ENCODE results near the gene RPA3. TPM values are rescaled to one million over a fixed set of nuclear protein-coding genes. Genes with fewer than 3 reads are reported as not detected.

RPA3 gene
- total RNA-seq, 1 experiment from 2014 or later: 87.5 TPM

- no peaks in the 10 kb centered on the region for H3K27me3 ChIP-seq (ENCODE audit: insufficient read depth, low read length)
- no peak overlapping the region for H2AFZ ChIP-seq (ENCODE audit: low read depth, low read length, poor library complexity, severe bottlenecking)
- TF ChIP-seq REST (IDR thresholded peaks at IDR 0.05; ENCODE audit: low read depth) (no peak), MAX (IDR thresholded peaks at IDR 0.05) (no peak), CTCF (IDR thresholded peaks at IDR 0.05 in 2 of 3, conservative IDR thresholded peaks at IDR 0.05 in 1 of 3; ENCODE audit: borderline replicate concordance in 1 of 3, insufficient read depth in 1 of 3, low read depth in 2 of 3, low read length in 2 of 3) (no peak), EZH2phosphoT487 (IDR thresholded peaks at IDR 0.05; ENCODE audit: borderline replicate concordance) (no peak), POLR2AphosphoS5 (IDR thresholded peaks at IDR 0.05; ENCODE audit: low read depth, low read length) (no peak), TCF7L2 (IDR thresholded peaks at IDR 0.05; ENCODE audit: borderline replicate concordance, extremely low read depth, insufficient read depth, insufficient read length) (no peak), ZFX (IDR thresholded peaks at IDR 0.05) (no peak), YY1 (IDR thresholded peaks at IDR 0.05; ENCODE audit: extremely low read depth, insufficient replicate concordance, low read depth, low read length) (no peak), EGR1 (IDR thresholded peaks at IDR 0.05; ENCODE audit: low read depth) (no peak), EZH2 (IDR thresholded peaks at IDR 0.05) (no peak), JUND (IDR thresholded peaks at IDR 0.05) (no peak)
- TF ChIP-seq, protein P1, sequence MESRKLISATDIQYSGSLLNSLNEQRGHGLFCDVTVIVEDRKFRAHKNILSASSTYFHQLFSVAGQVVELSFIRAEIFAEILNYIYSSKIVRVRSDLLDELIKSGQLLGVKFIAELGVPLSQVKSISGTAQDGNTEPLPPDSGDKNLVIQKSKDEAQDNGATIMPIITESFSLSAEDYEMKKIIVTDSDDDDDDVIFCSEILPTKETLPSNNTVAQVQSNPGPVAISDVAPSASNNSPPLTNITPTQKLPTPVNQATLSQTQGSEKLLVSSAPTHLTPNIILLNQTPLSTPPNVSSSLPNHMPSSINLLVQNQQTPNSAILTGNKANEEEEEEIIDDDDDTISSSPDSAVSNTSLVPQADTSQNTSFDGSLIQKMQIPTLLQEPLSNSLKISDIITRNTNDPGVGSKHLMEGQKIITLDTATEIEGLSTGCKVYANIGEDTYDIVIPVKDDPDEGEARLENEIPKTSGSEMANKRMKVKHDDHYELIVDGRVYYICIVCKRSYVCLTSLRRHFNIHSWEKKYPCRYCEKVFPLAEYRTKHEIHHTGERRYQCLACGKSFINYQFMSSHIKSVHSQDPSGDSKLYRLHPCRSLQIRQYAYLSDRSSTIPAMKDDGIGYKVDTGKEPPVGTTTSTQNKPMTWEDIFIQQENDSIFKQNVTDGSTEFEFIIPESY (IDR thresholded peaks at IDR 0.05; ENCODE audit: extremely low read depth, insufficient replicate concordance, low read length): no peak
- H3K4me3 ChIP-seq (replicated peaks in 1 of 2; ENCODE audit: low read depth in 1 of 2, low read length in 2 of 2): no peak overlapping the region
- BruUV-seq (replicated peaks): no TSS peak
- no peaks in the 10 kb centered on the region for H3K36me3 ChIP-seq (ENCODE audit: control insufficient read depth in 1 of 2, insufficient read depth in 2 of 2, low read length in 2 of 2)
- no peaks in the 10 kb centered on the region for H3K9me2 ChIP-seq (ENCODE audit: insufficient read depth)
- H3K4me1 ChIP-seq (ENCODE audit: control insufficient read depth in 1 of 2, insufficient read depth in 2 of 2, low read length in 2 of 2): no peaks in the 10 kb centered on the region
- ATAC-seq (no peak), DNase-seq (ENCODE audit: low read depth, low spot score) (no peak)
- ChIA-PET POLR2A (no interaction called here), RAD21 (ENCODE audit: low non-redundant PET in 1 of 2, low total read pairs in 2 of 2, uncharacterized antibody in 2 of 2, unreplicated experiment in 2 of 2) (no interaction called here), CTCF (no interaction called here)
- no peaks in the 10 kb centered on the region for H3K9me3 ChIP-seq (ENCODE audit: control insufficient read depth in 1 of 2, insufficient read depth in 1 of 2, low read depth in 1 of 2, low read length in 2 of 2)
- H3K27ac ChIP-seq (ENCODE audit: low read depth, low read length): no peak overlapping the region
- no peaks in the 10 kb centered on the region for H4K20me1 ChIP-seq (ENCODE audit: insufficient read depth)
- peaks cover 5% of the 10 kb centered on the region for H3K79me2 ChIP-seq (ENCODE audit: insufficient read depth, low read length)
- intact Hi-C loops (cut with micrococcal nuclease): no loop called here
- H3K4me2 ChIP-seq (ENCODE audit: low read length): no peak overlapping the region
- no peak overlapping the region for H3K9ac ChIP-seq (ENCODE audit: low read length)
These were observed 67.7 kb downstream of the RPA3 start for GRCh38 chr7:7650682-7651206.

Measured in HCT116 (cell line).